HCT116 (cell line): Measurements from ENCODE around the gene CFAP97D2. TPM values are rescaled to one million over a fixed set of nuclear protein-coding genes. Genes with fewer than 3 reads are reported as not detected.

Source experiments
- ATAC-seq: fragments of 200-7000 bp; cut with Tn5 transposase; 2 replicates; pipeline ENCODE4 v1.9.1; 2020; ENCODE audit warnings: mild to moderate bottlenecking, moderate library complexity
- BruUV-seq: library from RNA; stranded (reverse); fragments of 400-500 nt; replicated peaks from 2 replicates; lab custom pipeline; 2021; lab: Mats Ljungman, UMichigan
- CTCF ChIA-PET: fragments of 300-600 bp; sonication (Branson Sonifier 250); formaldehyde crosslinking; loops from one replicate; lab custom pipeline; 2021; ENCODE audit warnings: antibody characterized with exemption; lab: Charles Lee
- POLR2A ChIA-PET: fragments of 300-600, 350-600 bp; sonication (Branson Sonifier 250); formaldehyde crosslinking; loops from one replicate; lab custom pipeline; 2021; ENCODE audit warnings: antibody characterized with exemption; lab: Charles Lee
- RAD21 ChIA-PET, 2 experiments: fragments of 300-600 bp; sonication (Branson Sonifier 250); formaldehyde crosslinking; loops; one replicate each; lab custom pipeline; 2023; ENCODE audit warnings: low total read pairs in 2 of 2; ENCODE audit not compliant: uncharacterized antibody in 2 of 2, unreplicated experiment in 2 of 2, low non-redundant PET in 1 of 2; lab: Charles Lee
- DNase-seq: peaks from one replicate; pipeline ENCODE4 v3.0.0-alpha.2; 2010; ENCODE audit warnings: low read depth, low spot score
- H2AFZ ChIP-seq: fragments of 200-600 bp; shearing (Covaris generic), sonication (generic); 2 replicates; pipeline ENCODE4 v1.6.1; 2017; ENCODE audit warnings: low read depth, mixed run types, mixed read lengths, antibody characterized with exemption, low read length; ENCODE audit not compliant: poor library complexity, severe bottlenecking
- H3K27ac ChIP-seq: 2 replicates; pipeline ENCODE4 v1.5.1; 2012; ENCODE audit warnings: low read depth, low read length
- H3K27me3 ChIP-seq: fragments of 200-600 bp; sonication (generic); 2 replicates; pipeline ENCODE4 v1.6.1; 2016; ENCODE audit warnings: mixed run types, low read length, mixed read lengths; ENCODE audit not compliant: insufficient read depth
- H3K36me3 ChIP-seq, 2 experiments: fragments of 200-500 bp in 1 of 2; fragments of 200-600 bp in 1 of 2; sonication (Bioruptor generic) in 1 of 2; sonication (generic) in 1 of 2; 2 replicates each; pipeline versions ENCODE4 v1.5.1 to v1.6.1; 2014 to 2016; ENCODE audit warnings: low read length in 2 of 2, inconsistent platforms in 1 of 2, mixed read lengths in 1 of 2, mixed run types in 1 of 2; ENCODE audit not compliant: insufficient read depth in 2 of 2, control insufficient read depth in 1 of 2
- H3K4me1 ChIP-seq, 2 experiments: fragments of 200-600 bp in 1 of 2; sonication (generic) in 1 of 2; 2 replicates each; pipeline versions ENCODE4 v1.5.1 to v1.6.1; 2012 to 2017; ENCODE audit warnings: low read length in 2 of 2, inconsistent platforms in 1 of 2, mild to moderate bottlenecking in 1 of 2, mixed read lengths in 1 of 2, mixed run types in 1 of 2, moderate library complexity in 1 of 2; ENCODE audit not compliant: insufficient read depth in 2 of 2, control insufficient read depth in 1 of 2
- H3K4me2 ChIP-seq: fragments of 200-600 bp; sonication (generic); 2 replicates; pipeline ENCODE4 v1.6.1; 2017; ENCODE audit warnings: mixed run types, low read length, mixed read lengths
- H3K4me3 ChIP-seq, 2 experiments: fragments of 200-600 bp in 1 of 2; sonication (generic) in 1 of 2; replicated peaks in 1 of 2; 2 replicates each; pipeline ENCODE4 v1.5.1; 2011 to 2016; ENCODE audit warnings: low read length in 2 of 2, control low read depth in 1 of 2, low read depth in 1 of 2, mild to moderate bottlenecking in 1 of 2, mixed read lengths in 1 of 2, mixed run types in 1 of 2
- H3K79me2 ChIP-seq: fragments of 200-600 bp; sonication (generic); 2 replicates; pipeline ENCODE4 v1.6.1; 2017; ENCODE audit warnings: mild to moderate bottlenecking, mixed run types, low read length, moderate library complexity, mixed read lengths; ENCODE audit not compliant: insufficient read depth
- H3K9ac ChIP-seq: fragments of 200-600 bp; sonication (generic); 2 replicates; pipeline ENCODE4 v1.6.1; 2016; ENCODE audit warnings: low read length, mixed read lengths
- H3K9me2 ChIP-seq: fragments of 200-600 bp; sonication (generic), shearing (Covaris generic); 2 replicates; pipeline ENCODE4 v1.6.1; 2017; ENCODE audit warnings: mixed run types, mild to moderate bottlenecking, moderate library complexity; ENCODE audit not compliant: insufficient read depth
- H3K9me3 ChIP-seq, 2 experiments: fragments of 200-500 bp in 1 of 2; fragments of 200-600 bp in 1 of 2; sonication (Bioruptor generic) in 1 of 2; sonication (generic) in 1 of 2; 2 replicates each; pipeline ENCODE4 v1.6.1; 2014 to 2017; ENCODE audit warnings: low read length in 2 of 2, mixed read lengths in 2 of 2, inconsistent platforms in 1 of 2, low read depth in 1 of 2, mild to moderate bottlenecking in 1 of 2, mixed run types in 1 of 2, moderate library complexity in 1 of 2; ENCODE audit not compliant: control insufficient read depth in 1 of 2, insufficient read depth in 1 of 2
- H4K20me1 ChIP-seq: fragments of 200-600 bp; sonication (generic), shearing (Covaris generic); 2 replicates; pipeline ENCODE4 v1.6.1; 2017; ENCODE audit warnings: mixed run types, mild to moderate bottlenecking, moderate library complexity; ENCODE audit not compliant: insufficient read depth
- ATF3 ChIP-seq: IDR thresholded peaks from 2 replicates; pipeline ENCODE4 v1.6.1; 2012
- CBX3 ChIP-seq: IDR thresholded peaks from 2 replicates; pipeline ENCODE4 v1.6.1; 2012; ENCODE audit warnings: low read depth
- CEBPB ChIP-seq: IDR thresholded peaks from 2 replicates; pipeline ENCODE4 v1.6.1; 2012; ENCODE audit warnings: low read depth
- EGR1 ChIP-seq: IDR thresholded peaks from 2 replicates; pipeline ENCODE4 v1.6.1; 2012; ENCODE audit warnings: low read depth
- ELF1 ChIP-seq: IDR thresholded peaks from 2 replicates; pipeline ENCODE4 v1.6.1; 2012; ENCODE audit warnings: low read depth, borderline replicate concordance
- EZH2 ChIP-seq: fragments of 200-600 bp; sonication (generic); IDR thresholded peaks from 2 replicates; pipeline ENCODE4 v1.6.1; 2017; ENCODE audit warnings: antibody characterized with exemption, mixed run types
- EZH2phosphoT487 ChIP-seq: fragments of 200-600 bp; IDR thresholded peaks from 2 replicates; pipeline ENCODE4 v1.6.1; 2018; ENCODE audit warnings: antibody characterized with exemption, borderline replicate concordance
- FOSL1 ChIP-seq: IDR thresholded peaks from 2 replicates; pipeline ENCODE4 v1.6.1; 2012; ENCODE audit warnings: low read depth
- JUND ChIP-seq: IDR thresholded peaks from 2 replicates; pipeline ENCODE4 v1.6.1; 2012
- MAX ChIP-seq: IDR thresholded peaks from 2 replicates; pipeline ENCODE4 v1.6.1; 2012
- POLR2AphosphoS5 ChIP-seq: IDR thresholded peaks from 2 replicates; pipeline ENCODE4 v1.6.1; 2011; ENCODE audit warnings: mild to moderate bottlenecking, low read depth, low read length, moderate library complexity
- RAD21 ChIP-seq: IDR thresholded peaks from 2 replicates; pipeline ENCODE4 v1.6.1; 2012; ENCODE audit warnings: low read depth, mild to moderate bottlenecking
- SIN3A ChIP-seq: IDR thresholded peaks from 2 replicates; pipeline ENCODE4 v1.6.1; 2012; ENCODE audit warnings: low read depth
- YY1 ChIP-seq: IDR thresholded peaks from 2 replicates; pipeline ENCODE4 v1.6.1; 2011; ENCODE audit warnings: low read length, low read depth, moderate library complexity, mild to moderate bottlenecking; ENCODE audit not compliant: insufficient replicate concordance; ENCODE audit errors: extremely low read depth
- ZFX ChIP-seq: fragments of 450-650 bp; IDR thresholded peaks from 2 replicates; pipeline ENCODE4 v1.6.1; 2017
- ZNF274 ChIP-seq: fragments of 200-500 bp; sonication (Bioruptor generic); IDR thresholded peaks from 2 replicates; pipeline ENCODE4 v1.6.1; 2014; ENCODE audit warnings: mild to moderate bottlenecking, low read depth, low read length, inconsistent platforms
- intact Hi-C: fragments of 100-400 bp; cut with micrococcal nuclease; formaldehyde crosslinking; loops from 2 replicates; pipeline ENCODE4 v1.10.0; 2022
- microRNA-seq: library from miRNA; unstranded; fragments of <30 nt; microRNA quantifications from one replicate; pipeline ENCODE4, GENCODE V29; 2016; ENCODE audit warnings: borderline number of aligned reads
- total RNA-seq: library from RNA; stranded (reverse); gene quantifications from one replicate; pipeline ENCODE4 v1.2.1, GENCODE V29; 2021; ENCODE audit not compliant: unreplicated experiment

Gene CFAP97D2
- total RNA-seq, 1 experiment from 2014 or later = not detected

- ChIA-PET CTCF (interaction anchor here (0.5 kb wide), 1 partner anchor 316 kb away, joined by 4 read pairs; no protein-coding TSS in a partner anchor), POLR2A (no interaction called here), RAD21 (no interaction called here)
- Histone ChIP-seq H3K4me2 (no peak overlapping the region), H2AFZ (no peak overlapping the region), H3K9ac (no peak overlapping the region), H3K36me3 (peaks cover 41 to 59% of the 10 kb centered on the region in 2 experiments), H3K4me1 (no peaks in the 10 kb centered on the region), H3K9me2 (no peaks in the 10 kb centered on the region), H3K79me2 (no peaks in the 10 kb centered on the region), H3K27ac (no peak overlapping the region), H3K4me3 (no peak overlapping the region), H3K9me3 (no peaks in the 10 kb centered on the region), H4K20me1 (no peaks in the 10 kb centered on the region), H3K27me3 (no peaks in the 10 kb centered on the region)
- DNase-seq = no peak
- BruUV-seq = no TSS peak
- intact Hi-C loops = no loop called here
- TF ChIP-seq ATF3 = no peak
- no peak for TF ChIP-seq ELF1
- TF ChIP-seq ZFX = no peak
- no peak for TF ChIP-seq CEBPB
- TF ChIP-seq EZH2 = no peak
- TF ChIP-seq POLR2AphosphoS5 = no peak
- no peak for TF ChIP-seq MAX
- no peak for TF ChIP-seq JUND
- no peak for TF ChIP-seq EZH2phosphoT487
- no peak for TF ChIP-seq ZNF274
- TF ChIP-seq YY1 = no peak
- TF ChIP-seq SIN3A = no peak
- TF ChIP-seq RAD21 = no peak
- no peak for TF ChIP-seq CBX3
- TF ChIP-seq EGR1 = no peak
- TF ChIP-seq FOSL1 = no peak
- ATAC-seq = no peak
Measured at GRCh38 chr13:114269281-114269770, 90.3 kb downstream of the CFAP97D2 start.

Small RNA genes lying within 50 kb of the gene (microRNA-seq; reads per million reads assigned to microRNA genes)
- gene MIR548AR = 1.2 reads per million

Other genes with a start within 250 kb of the CFAP97D2 start
- 0.93 TPM for gene C13orf46, start 205.2 kb upstream of the CFAP97D2 start, total RNA-seq
- gene RASA3, start 46.6 kb upstream of the CFAP97D2 start, total RNA-seq = 18.6 TPM
- gene CDC16, start 55.6 kb downstream of the CFAP97D2 start, total RNA-seq = 61.0 TPM
- 31.8 TPM for gene UPF3A, start 102.3 kb downstream of the CFAP97D2 start, total RNA-seq
- 31.5 TPM for gene CHAMP1, start 135.2 kb downstream of the CFAP97D2 start, total RNA-seq